GM19372 (cell line): Measurements from ENCODE around the gene LIFR.
"Not testable (repeated sequence)": the region's sequence is repeated elsewhere in the genome, so short reads cannot be mapped to it uniquely, and the experiment has no call there.

Experiments
- ATAC-seq: cut with Tn5 transposase; IDR thresholded peaks from one replicate; pipeline ENCODE4 v1.9.1; 2021; ENCODE audit warnings: mild to moderate bottlenecking, low read depth, moderate library complexity; ENCODE audit not compliant: unreplicated experiment

LIFR gene, protein sequence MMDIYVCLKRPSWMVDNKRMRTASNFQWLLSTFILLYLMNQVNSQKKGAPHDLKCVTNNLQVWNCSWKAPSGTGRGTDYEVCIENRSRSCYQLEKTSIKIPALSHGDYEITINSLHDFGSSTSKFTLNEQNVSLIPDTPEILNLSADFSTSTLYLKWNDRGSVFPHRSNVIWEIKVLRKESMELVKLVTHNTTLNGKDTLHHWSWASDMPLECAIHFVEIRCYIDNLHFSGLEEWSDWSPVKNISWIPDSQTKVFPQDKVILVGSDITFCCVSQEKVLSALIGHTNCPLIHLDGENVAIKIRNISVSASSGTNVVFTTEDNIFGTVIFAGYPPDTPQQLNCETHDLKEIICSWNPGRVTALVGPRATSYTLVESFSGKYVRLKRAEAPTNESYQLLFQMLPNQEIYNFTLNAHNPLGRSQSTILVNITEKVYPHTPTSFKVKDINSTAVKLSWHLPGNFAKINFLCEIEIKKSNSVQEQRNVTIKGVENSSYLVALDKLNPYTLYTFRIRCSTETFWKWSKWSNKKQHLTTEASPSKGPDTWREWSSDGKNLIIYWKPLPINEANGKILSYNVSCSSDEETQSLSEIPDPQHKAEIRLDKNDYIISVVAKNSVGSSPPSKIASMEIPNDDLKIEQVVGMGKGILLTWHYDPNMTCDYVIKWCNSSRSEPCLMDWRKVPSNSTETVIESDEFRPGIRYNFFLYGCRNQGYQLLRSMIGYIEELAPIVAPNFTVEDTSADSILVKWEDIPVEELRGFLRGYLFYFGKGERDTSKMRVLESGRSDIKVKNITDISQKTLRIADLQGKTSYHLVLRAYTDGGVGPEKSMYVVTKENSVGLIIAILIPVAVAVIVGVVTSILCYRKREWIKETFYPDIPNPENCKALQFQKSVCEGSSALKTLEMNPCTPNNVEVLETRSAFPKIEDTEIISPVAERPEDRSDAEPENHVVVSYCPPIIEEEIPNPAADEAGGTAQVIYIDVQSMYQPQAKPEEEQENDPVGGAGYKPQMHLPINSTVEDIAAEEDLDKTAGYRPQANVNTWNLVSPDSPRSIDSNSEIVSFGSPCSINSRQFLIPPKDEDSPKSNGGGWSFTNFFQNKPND

DNA sequence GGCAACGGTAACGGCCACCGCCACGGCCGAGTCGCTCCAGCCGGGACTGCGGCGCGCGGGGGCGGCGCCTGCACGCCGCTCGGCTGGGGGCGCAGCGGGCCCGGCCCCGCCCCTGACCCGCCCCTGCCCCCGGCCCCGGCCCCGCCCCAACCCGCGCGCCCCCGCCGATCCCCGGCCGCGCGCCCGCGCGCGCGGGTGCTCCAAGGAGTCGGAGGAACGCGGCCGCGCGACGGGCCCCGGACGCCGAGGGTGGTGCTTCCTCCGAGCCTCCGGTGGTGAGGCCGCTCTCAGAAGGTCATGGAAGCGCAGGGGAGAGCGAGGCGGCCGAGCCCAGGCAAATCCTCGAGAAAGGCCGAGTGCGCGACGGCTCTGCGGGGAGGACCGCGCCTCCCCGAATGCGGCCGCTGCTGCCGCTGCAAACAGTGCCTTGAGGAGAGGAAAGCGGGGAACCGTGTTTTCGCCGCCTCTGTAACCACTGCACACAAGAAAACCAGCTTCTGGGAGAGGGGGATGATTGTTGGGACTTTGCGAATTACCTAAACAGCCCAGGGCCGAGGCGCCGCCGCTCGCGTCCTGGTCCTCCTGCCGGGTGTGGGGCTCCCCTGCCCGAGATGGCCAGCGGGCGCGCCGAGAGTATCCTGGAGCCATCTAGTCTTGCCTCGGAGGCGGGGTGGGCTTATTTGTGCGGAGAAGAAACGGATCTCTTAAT lies at the start of gene LIFR:
LIFR (minus strand) TSS at position 48 of the 709 bp plus-strand sequence. CDS start 25,999 bp downstream, outside the sequence.
- no peak for ATAC-seq

DNA sequence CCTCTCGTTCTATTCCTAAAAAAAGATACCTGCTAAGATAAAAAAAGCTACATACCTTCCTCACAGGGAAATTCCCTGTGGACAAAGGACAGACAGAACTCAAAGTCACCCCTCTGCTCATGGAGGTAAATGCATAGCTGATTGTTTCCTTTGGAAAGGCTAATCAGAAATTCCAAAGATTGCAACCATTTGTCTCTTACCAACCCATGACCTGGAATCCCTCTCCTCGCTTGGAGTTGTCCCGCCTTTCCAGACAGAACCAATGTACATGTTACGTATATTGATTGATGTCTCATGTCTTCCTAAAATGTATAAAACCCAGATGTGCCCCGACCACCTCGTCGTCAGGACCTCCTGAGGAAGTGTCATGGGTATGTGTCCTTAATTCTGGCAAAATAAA lies 49.2 kb upstream of the LIFR start:
- ATAC-seq = no peak

DNA sequence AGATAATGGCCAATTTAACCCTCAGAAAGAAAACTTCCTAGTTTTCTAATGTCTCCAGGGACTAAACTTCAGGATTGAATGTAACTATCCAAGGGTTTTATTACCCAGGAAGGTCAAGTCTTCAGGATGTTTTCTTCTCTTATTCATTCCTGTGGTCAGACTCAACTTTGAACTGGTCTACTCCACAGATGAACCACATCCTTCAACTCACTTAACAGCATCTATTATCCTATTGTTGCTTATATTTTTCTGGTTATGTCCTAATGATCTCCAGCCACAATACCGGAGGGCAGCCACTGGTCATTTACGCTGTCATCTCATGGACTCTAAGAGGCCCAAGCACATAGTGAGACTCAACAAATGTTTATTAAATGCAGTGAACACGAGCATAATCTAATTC lies 47.2 kb upstream of the LIFR start:
- ATAC-seq = no peak

DNA sequence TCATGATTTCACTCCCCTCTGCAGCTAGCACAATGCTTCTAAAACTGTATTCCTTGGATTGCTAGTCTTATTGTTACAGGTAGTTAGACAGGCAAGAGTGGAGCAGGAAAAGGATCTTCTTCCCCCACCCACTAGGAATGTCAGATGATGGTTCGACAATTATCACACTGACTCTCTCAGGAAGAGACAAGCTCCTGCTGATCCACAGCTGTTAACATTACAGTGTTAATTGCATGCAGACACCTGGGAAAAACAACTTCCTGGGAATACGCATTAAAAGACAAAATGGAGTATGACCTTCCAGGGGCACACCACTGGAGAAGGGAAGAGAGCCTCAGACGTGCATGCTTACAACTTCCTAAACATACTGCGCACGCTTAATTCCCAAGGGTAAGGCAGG lies 46.2 kb upstream of the LIFR start:
- ATAC-seq = no peak

DNA sequence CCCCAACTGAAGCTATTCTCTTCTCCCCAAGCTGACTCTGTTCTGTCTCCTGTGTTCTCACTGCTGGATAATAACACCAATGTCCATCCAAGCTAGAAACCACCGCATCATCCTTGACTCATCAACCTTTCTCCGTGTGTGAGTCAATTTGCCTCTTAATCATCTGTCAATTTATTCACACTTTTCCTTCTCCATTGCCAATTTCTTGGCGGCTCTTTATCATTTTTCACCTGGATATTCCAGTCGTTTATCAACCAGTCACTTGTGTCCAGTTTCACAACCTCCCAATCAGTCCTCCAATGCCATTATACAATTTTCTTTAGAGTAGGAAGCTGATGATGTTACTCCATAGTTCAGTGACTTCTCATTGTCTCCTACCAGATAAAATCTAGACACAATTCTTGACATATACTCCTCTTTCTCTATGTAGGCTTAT lies 45.4 kb upstream of the LIFR start:
- no peak for ATAC-seq

DNA sequence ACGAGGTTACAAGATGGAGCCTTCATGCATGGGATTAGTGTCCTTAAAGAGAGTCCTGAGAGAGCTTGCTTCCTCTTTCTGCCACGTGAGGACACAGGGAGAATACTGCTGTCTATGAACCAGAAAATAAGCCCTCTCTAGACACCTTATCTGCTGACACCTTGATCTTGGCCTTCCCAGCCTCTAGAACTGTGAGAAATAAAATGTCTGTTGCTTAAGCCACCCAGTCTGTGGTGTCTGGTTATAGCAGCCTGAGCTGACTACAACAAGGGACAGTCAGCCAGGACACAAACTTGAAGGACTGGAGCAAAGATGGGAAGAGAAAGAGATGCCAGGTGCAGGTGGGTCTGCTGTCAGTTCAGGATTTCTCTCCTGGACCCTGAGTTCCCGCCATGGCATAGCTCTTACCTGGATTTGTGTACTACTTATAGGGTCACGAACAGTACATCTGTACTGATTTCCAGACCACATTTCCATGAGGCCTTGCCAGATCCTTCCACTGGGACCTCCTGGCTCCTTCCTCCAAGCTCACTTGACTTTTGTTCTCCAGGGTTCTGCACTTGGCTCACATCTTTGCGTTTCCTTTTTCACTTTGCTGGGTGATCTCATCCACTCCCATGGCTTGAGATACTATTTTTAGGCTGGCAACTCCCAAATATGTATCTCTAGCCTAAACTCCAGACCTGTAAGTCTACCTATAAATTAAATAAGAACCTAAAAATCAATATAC lies 44.9 kb upstream of the LIFR start:
- no peak for ATAC-seq

DNA sequence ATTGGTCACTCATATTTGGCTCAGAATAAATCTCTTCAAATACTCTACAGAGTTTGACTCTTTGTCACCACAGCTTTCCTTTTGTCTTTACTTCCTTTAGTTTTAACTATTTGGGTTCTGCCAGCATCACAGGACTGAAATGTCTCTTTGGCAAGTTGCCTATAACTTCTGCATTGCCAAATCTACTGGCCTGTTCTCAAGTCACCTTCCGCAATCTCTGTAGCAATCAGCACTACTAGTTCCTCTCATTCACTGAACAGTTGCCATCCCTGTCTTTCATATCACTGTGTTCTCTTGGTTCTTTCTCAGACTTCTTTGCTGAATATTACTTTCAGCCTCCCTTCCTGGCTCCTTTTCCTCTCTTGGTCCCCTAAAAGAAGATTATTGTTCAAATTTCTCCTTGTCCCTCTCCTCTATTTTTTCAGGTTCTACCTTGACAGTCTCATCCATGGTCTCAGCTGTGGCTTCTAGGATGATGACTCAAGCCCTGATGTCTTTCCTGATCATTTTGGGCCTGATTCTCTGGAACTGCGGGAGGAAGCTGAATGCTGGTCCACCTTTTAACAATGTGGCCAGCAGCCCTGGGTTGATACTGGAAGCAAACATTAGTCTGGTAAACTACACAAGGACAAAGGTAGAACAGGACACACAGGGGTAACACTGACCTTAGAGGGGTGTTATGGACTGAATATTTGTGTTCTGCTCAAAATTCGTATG lies 44.0 kb upstream of the LIFR start:
- no peak for ATAC-seq

DNA sequence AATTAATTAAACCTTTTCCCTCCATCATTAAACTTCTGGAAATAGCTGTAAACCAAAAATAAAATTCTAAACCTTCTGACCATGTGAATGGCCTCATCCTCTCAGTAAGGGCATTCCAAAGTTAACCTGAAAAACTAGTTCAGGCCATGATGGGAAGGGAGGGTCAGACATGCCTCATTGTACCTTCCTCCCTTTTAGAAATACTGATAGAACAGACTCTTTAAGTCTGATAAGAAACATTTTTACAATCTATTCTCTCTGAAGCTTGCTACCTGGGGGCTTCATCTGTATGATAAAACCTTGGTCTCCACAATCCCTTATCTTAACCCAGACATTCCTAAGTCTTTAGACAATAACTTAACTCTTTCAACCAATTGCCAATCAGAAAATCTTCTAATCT lies 43.3 kb upstream of the LIFR start:
- ATAC-seq = not testable (repeated sequence)

DNA sequence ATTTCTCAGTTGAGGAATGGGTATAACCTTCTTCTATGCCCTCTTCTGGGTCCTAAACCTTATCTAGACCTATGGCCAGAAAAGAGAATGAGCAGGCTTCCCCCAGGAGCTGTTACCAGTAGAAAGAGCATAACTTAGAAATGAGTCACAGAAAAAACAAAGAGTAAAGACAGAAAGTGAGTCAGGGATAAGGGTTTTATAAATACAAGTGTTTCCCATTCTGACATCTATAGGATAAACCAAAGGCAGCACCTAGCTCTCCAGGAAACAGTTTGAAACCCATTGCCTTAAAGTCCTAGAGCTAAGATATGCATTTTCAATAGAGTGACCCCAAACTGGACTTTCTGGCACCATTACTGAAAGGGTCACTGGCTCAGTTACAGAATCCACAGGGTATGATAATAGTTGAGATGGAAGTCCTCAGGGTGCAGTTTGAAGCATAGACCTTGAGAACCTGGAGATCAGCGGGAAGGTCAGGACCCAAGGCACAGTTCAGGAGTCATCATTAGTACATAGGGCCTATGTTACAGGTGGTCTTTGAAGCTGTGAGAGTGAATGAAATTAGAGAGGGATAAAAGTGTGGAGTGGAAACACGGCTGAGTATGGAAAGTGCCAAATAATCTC lies 42.7 kb upstream of the LIFR start:
- no peak for ATAC-seq

DNA sequence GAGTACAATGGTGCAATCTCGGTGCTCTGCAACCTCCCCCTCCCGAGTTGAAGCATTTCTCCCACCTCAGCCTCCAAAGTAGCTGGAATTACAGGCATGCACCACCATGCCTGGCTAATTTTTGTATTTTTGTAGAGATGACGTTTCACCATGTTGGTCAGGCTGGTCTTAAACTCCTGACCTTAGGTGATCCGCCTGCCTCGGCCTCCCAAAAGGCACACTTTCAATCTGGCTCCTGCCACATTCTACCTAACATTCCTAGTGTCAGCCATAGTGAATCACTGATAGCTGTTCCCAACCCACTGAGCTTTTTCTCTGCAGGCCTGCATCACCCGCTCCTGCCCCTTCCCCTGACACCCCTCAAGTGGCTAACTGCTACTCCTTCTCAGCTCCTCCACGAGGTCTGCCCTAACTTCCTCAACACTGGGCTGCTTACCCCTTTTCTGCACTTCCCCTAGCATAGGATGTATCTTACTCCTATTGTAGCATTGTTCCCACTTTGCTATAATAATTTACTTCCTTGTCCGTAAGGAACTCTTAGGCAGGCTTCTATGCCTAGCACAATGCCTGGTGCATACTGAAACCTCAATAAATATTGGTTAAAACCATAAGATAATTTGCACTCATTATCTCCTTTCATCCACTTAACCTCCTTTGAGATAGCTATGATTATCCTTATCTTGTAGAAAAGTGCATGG lies 42.0 kb upstream of the LIFR start:
- ATAC-seq = no peak

DNA sequence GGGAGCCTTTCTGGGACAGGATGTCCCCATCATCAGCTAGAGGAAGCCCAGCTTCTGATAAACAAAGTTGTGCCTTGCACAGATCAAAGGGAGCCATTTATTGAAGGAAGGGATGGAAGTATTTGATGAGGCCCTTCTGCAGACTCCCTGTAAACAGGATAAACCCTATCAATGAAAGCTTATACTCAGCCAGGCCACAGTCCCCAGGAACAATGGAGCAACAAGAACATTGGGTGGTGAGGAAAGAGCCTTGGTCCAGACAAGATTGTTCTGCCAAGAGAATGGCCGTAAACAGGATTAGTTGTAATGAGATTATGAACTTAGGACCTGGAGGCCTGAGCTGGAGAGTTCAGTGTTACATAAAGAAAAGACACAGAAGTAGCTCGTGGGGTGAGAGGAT lies 40.5 kb upstream of the LIFR start:
- ATAC-seq = no peak

DNA sequence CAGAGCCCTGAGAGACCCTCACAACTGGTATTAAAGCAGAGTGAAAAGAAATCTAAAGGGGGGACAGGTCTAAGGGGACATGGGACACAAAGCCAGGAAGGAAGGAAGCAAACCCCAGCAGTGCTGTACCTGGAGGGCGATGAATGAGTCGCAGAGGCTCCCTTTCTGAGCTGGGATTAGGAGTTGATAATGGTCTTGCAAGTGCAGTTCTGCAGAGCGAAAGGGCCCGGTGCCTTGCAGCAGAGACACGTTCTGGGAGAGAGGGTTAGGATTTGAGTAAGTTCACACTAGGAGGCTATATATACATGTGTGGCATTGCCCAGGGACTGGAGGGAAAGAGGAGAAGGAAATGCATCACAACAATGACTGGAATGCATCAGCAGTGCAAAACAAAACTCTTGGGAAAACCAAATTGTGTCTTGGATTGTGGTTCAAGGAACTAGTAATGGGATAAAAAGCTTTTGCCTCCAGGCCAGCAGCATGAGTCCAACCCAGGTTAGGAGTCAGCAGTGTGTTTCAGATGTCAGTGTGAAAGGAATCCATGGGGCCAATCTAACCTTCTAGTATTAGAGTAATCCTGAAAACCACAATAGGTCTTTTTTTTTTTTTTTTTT lies 38.8 kb upstream of the LIFR start:
- ATAC-seq = no peak

DNA sequence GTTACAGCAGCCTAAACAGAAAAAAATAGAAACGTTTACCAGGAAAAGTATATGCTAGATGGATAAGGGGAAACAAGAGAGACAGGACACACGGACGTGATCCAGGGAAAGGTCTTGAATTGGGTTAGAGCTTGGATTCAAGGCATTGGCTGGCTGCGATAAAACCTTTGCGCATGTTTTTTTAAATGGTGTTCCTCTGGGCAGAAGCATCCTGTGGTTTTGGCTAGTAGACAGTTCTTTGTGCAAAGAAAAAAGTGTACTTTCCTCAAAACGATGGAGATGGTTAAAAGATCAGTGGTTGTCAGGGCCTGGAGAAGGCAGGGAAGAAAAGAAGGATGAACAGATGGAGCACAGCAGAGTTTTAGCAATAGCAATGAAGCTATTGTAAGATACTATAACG lies 37.5 kb upstream of the LIFR start:
- no peak for ATAC-seq

DNA sequence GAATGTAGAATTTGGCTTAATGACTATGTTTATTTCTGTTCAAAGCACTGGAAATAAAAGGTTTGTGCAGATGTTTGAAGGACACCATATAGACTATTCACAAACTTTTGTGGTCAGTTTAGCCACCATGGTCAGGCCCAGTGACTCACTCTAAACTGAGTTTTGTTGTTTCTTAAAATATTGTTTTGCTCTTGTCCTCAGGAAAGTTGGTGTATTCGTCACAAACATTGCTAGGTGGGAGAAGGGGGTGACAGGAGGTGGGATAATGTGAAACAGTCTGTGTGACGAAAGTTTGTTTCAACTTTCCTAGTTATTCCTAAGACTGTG lies 35.0 kb upstream of the LIFR start:
- no peak for ATAC-seq

DNA sequence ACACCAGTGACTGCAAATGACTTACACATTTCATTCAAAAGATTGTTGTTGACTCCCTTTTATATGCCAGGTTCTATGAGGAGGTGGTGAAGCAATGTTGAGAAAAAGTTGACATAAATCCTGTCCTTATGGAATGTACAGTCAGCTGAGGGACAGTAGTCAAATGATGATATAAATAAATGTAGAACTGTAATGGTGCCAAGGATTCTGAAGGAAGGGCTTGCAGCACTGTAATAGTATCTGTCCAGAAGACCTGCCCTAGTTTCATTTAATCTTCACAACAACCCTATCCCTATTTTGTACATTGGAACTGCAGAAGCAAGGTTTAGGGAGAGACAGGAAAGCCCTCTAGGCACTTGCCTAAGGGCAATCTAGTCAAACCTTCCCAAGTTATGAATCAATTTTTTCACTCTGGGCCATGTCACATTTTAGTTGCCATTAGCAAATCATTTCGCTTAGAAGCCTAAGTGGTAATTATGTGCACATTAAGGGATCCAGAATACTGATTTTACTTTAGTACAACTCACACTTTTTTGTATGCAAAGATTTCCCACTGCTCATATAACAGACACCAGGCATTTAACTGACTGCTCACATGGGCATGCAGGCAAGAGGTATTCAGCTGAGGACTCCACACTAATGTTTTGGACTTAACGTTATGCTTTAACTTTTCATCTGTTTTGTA lies 34.5 kb upstream of the LIFR start:
- no peak for ATAC-seq

DNA sequence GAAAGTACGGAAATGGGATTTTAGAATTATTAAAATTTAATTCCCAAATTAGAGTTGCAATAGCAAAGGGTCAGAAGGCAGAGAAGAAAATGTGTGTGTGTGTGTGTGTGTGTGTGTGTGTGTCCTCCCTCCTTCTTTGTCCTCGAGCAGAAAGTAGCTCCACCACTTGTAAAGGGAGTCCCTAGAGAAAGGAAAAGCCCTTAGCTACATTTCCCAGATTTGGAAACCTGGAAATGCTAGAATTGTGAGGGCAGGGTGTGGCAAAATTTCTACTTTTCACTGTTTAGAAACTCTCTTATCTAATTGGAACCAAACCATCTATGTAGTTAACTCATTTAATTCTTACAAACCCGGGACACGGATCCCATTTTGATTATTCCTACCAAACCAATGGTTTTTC lies 33.2 kb upstream of the LIFR start:
- no peak for ATAC-seq

DNA sequence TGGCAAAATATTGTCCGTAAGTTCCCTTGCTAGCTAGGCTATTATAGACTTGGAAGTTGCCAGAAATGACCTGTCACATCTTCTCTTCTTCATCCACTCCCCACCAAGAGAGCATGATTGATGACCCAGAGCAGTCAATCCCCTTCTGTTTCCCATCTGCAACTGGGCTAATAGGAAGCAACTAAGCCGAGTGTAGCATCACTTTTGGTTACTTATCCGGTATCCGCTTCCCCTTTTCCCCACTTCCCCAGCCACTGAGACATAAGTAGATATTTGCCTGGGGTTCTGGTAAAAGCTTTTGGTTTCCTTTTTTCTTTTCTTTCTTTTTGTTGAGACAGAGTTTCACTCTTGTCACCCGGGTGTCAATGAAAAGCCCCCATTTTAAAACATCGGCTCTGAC lies 29.4 kb upstream of the LIFR start:
- ATAC-seq = no peak
